IPS-18a (cell line): ENCODE measurements around the gene MAP3K12.

Experiments
- H3K27ac ChIP-seq: one replicate; pipeline ENCODE4 v1.5.1; 2013; ENCODE audit warnings: low read length
- H3K27me3 ChIP-seq: one replicate; pipeline ENCODE4 v1.6.1; 2013; ENCODE audit warnings: mild to moderate bottlenecking, low read length; ENCODE audit not compliant: control insufficient read depth, insufficient read depth
- H3K36me3 ChIP-seq: one replicate; pipeline ENCODE4 v1.6.1; 2013; ENCODE audit warnings: low read depth, low read length; ENCODE audit not compliant: control insufficient read depth
- H3K4me1 ChIP-seq: one replicate; pipeline ENCODE4 v1.6.1; 2013; ENCODE audit warnings: low read depth, low read length; ENCODE audit not compliant: control insufficient read depth
- H3K4me3 ChIP-seq: one replicate; pipeline ENCODE4 v1.5.1; 2013; ENCODE audit warnings: low read length
- H3K9ac ChIP-seq: one replicate; pipeline ENCODE4 v1.6.1; 2013; ENCODE audit warnings: mild to moderate bottlenecking, low read length, moderate library complexity
- H3K9me3 ChIP-seq: one replicate; pipeline ENCODE4 v1.6.1; 2013; ENCODE audit warnings: low read depth, low read length; ENCODE audit not compliant: control insufficient read depth

Gene MAP3K12

GRCh38 chr12:53474819-53475218 lies 24.4 kb downstream of the MAP3K12 start:
- Histone ChIP-seq H3K9ac (no peak overlapping the region), H3K36me3 (peaks cover 97% of the 10 kb centered on the region)

GRCh38 chr12:53474077-53474476 lies 25.2 kb downstream of the MAP3K12 start:
- H3K36me3 ChIP-seq, result peaks cover 97% of the 10 kb centered on the region

More at GRCh38 chr12:53474819-53475218, 24.4 kb downstream of the MAP3K12 start:
- Histone ChIP-seq H3K27ac (no peak overlapping the region), H3K9me3 (no peaks in the 10 kb centered on the region), H3K4me1 (no peaks in the 10 kb centered on the region), H3K27me3 (no peaks in the 10 kb centered on the region), H3K4me3 (no peak overlapping the region)

GRCh38 chr12:53472056-53472582 lies 27.1 kb downstream of the MAP3K12 start:
- no peaks in the 10 kb centered on the region for H3K27me3 ChIP-seq
- H3K27ac ChIP-seq, result no peak overlapping the region
- no peaks in the 10 kb centered on the region for H3K4me1 ChIP-seq

More at GRCh38 chr12:53474077-53474476, 25.2 kb downstream of the MAP3K12 start:
- Histone ChIP-seq H3K27me3 (no peaks in the 10 kb centered on the region), H3K9me3 (no peaks in the 10 kb centered on the region), H3K27ac (no peak overlapping the region), H3K9ac (no peak overlapping the region), H3K4me1 (no peaks in the 10 kb centered on the region), H3K4me3 (no peak overlapping the region)

GRCh38 chr12:53468282-53468681 lies 31.0 kb downstream of the MAP3K12 start:
- peaks cover 5% of the 10 kb centered on the region for H3K4me1 ChIP-seq
- H3K27ac ChIP-seq, result no peak overlapping the region

More at GRCh38 chr12:53472056-53472582, 27.1 kb downstream of the MAP3K12 start:
- Histone ChIP-seq H3K9me3 (no peaks in the 10 kb centered on the region), H3K9ac (no peak overlapping the region), H3K4me3 (no peak overlapping the region), H3K36me3 (peaks cover 99% of the 10 kb centered on the region)

GRCh38 chr12:53467880-53468279 lies 31.4 kb downstream of the MAP3K12 start:
- no peaks in the 10 kb centered on the region for H3K27me3 ChIP-seq
- H3K4me1 ChIP-seq, result peaks cover 5% of the 10 kb centered on the region
- H3K9ac ChIP-seq, result no peak overlapping the region
- no peak overlapping the region for H3K4me3 ChIP-seq
- no peaks in the 10 kb centered on the region for H3K9me3 ChIP-seq
- H3K36me3 ChIP-seq, result peaks cover 99% of the 10 kb centered on the region
- no peak overlapping the region for H3K27ac ChIP-seq

More at GRCh38 chr12:53468282-53468681, 31.0 kb downstream of the MAP3K12 start:
- H3K9ac ChIP-seq, result no peak overlapping the region
- H3K27me3 ChIP-seq, result no peaks in the 10 kb centered on the region
- peaks cover 99% of the 10 kb centered on the region for H3K36me3 ChIP-seq
- H3K9me3 ChIP-seq, result no peaks in the 10 kb centered on the region
- no peak overlapping the region for H3K4me3 ChIP-seq

- Histone ChIP-seq H3K27ac (no peak overlapping the region), H3K9me3 (no peaks in the 10 kb centered on the region), H3K9ac (no peak overlapping the region), H3K4me1 (peaks cover 5% of the 10 kb centered on the region), H3K36me3 (peaks cover 99% of the 10 kb centered on the region), H3K27me3 (no peaks in the 10 kb centered on the region), H3K4me3 (no peak overlapping the region)
These were observed 32.2 kb downstream of the MAP3K12 start for GRCh38 chr12:53467082-53467481.

- peaks cover 99% of the 10 kb centered on the region for H3K36me3 ChIP-seq
- no peak overlapping the region for H3K27ac ChIP-seq
- no peak overlapping the region for H3K9ac ChIP-seq
- peaks cover 5% of the 10 kb centered on the region for H3K4me1 ChIP-seq
- H3K4me3 ChIP-seq, result no peak overlapping the region
- no peaks in the 10 kb centered on the region for H3K27me3 ChIP-seq
- no peaks in the 10 kb centered on the region for H3K9me3 ChIP-seq
These were observed 32.6 kb downstream of the MAP3K12 start for GRCh38 chr12:53466640-53467039.

- Histone ChIP-seq H3K9me3 (no peaks in the 10 kb centered on the region), H3K27ac (no peak overlapping the region), H3K27me3 (no peaks in the 10 kb centered on the region), H3K9ac (no peak overlapping the region), H3K4me3 (no peak overlapping the region), H3K36me3 (peaks cover 100% of the 10 kb centered on the region), H3K4me1 (peaks cover 5% of the 10 kb centered on the region)
These were observed 33.6 kb downstream of the MAP3K12 start for GRCh38 chr12:53465679-53466078.

- Histone ChIP-seq H3K27me3 (no peaks in the 10 kb centered on the region), H3K36me3 (peaks cover 100% of the 10 kb centered on the region), H3K27ac (no peak overlapping the region), H3K9me3 (no peaks in the 10 kb centered on the region), H3K9ac (no peak overlapping the region), H3K4me1 (peaks cover 5% of the 10 kb centered on the region), H3K4me3 (no peak overlapping the region)
These were observed 34.4 kb downstream of the MAP3K12 start for GRCh38 chr12:53464685-53465418.

GRCh38 chr12:53463802-53464560 lies 35.3 kb downstream of the MAP3K12 start:
- no peaks in the 10 kb centered on the region for H3K9me3 ChIP-seq
- no peak overlapping the region for H3K27ac ChIP-seq
- H3K27me3 ChIP-seq, result no peaks in the 10 kb centered on the region
- no peak overlapping the region for H3K9ac ChIP-seq
- H3K4me3 ChIP-seq, result no peak overlapping the region
- peaks cover 100% of the 10 kb centered on the region for H3K36me3 ChIP-seq
- peaks cover 5% of the 10 kb centered on the region for H3K4me1 ChIP-seq

GRCh38 chr12:53462935-53463334 lies 36.3 kb downstream of the MAP3K12 start:
- Histone ChIP-seq H3K4me3 (no peak overlapping the region), H3K27me3 (no peaks in the 10 kb centered on the region), H3K36me3 (peaks cover 100% of the 10 kb centered on the region), H3K9me3 (no peaks in the 10 kb centered on the region), H3K9ac (no peak overlapping the region), H3K4me1 (peaks cover 5% of the 10 kb centered on the region), H3K27ac (no peak overlapping the region)
